Measurements from ENCODE around the gene FXYD2.

The FXYD2 gene

DNA sequence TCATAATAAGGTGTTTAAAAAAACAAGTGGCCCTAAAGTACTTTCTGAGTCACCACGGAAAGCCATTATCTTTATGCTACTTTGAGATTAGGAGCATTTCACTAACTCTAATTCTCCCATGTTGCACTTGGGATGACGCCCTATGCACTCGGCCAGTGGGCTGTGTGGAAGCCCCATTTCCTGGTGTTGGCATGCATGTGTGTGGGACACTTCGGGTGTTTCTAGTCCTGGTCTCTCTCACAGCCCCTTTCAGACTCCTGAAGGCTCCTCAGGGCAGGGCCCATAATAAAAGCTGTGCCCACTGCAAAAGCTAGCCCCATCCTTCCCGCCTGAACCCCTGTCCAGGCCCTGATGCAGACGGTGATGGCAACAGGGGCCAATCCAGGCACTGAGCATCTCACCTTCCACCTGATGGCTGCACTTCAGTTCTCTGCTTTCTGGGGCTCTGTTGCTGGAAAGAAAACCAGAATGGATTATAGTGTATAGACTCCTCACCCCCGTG lies 14.9 kb upstream of the FXYD2 start:
- Histone ChIP-seq H3K36me3 (ENCODE audit: control insufficient read depth, insufficient read depth, low read length) (peaks cover 8% of the 10 kb centered on the region), H3K4me1 (ENCODE audit: control insufficient read depth, insufficient read depth, low read length) (no peaks in the 10 kb centered on the region), H3K4me3 (ENCODE audit: low read depth, low read length) (no peak overlapping the region), H3K27me3 (ENCODE audit: control insufficient read depth, insufficient read depth, low read length) (no peaks in the 10 kb centered on the region), H3K9ac (ENCODE audit: low read depth, low read length) (no peak overlapping the region), H3K9me3 (ENCODE audit: control insufficient read depth, insufficient read depth, low read length) (no peaks in the 10 kb centered on the region)

DNA sequence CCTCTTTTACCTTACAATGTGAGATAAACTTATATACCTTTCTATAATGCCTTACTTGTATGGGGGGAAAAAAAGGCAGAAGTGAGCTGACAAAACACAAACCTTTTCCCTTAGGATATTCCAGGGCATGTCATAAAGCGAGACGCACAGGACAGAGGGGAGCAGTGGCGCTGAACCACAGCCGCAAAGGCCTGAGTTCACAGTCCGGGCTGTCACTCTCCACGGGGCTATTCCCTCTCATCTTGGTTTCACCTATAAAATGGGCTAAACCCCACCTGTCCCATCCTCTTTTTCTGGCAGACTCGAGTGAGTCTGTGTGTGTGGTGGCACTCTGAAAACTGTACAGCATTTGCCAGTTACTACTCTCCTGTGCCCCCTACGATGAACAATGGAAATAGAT lies 14.4 kb upstream of the FXYD2 start:
- H3K4me1 ChIP-seq (ENCODE audit: control insufficient read depth, insufficient read depth, low read length) = no peaks in the 10 kb centered on the region

DNA sequence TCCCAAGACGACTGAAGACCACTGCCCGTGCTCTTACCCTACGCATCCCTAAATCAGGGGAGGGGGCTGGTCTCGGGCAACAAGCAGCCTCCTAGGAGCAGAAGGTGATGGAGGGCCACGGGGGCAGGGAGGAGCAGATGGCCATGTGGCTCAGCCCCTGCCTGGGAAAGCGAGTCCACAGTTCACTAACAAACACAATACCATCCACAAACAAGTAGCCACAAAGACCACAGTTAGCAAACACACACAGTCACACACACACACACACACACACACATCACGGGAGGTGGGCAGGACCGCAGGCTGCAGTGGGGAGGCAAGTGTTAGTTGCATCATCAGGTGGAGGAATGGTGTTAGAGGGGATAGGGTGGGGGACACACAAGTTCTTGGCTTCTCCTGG lies 13.2 kb upstream of the FXYD2 start:
- peaks cover 8% of the 10 kb centered on the region for H3K36me3 ChIP-seq (ENCODE audit: control insufficient read depth, insufficient read depth, low read length)
- H3K9me3 ChIP-seq (ENCODE audit: control insufficient read depth, insufficient read depth, low read length) = no peaks in the 10 kb centered on the region
- H3K4me1 ChIP-seq (ENCODE audit: control insufficient read depth, insufficient read depth, low read length) = no peaks in the 10 kb centered on the region
- H3K4me3 ChIP-seq (ENCODE audit: low read depth, low read length) = no peak overlapping the region
- H3K9ac ChIP-seq (ENCODE audit: low read depth, low read length) = no peak overlapping the region
- no peaks in the 10 kb centered on the region for H3K27me3 ChIP-seq (ENCODE audit: control insufficient read depth, insufficient read depth, low read length)

More for the DNA sequence above, 14.4 kb upstream of the FXYD2 start:
- H3K9ac ChIP-seq (ENCODE audit: low read depth, low read length) = no peak overlapping the region
- no peaks in the 10 kb centered on the region for H3K27me3 ChIP-seq (ENCODE audit: control insufficient read depth, insufficient read depth, low read length)
- no peaks in the 10 kb centered on the region for H3K9me3 ChIP-seq (ENCODE audit: control insufficient read depth, insufficient read depth, low read length)
- no peak overlapping the region for H3K4me3 ChIP-seq (ENCODE audit: low read depth, low read length)
- H3K36me3 ChIP-seq (ENCODE audit: control insufficient read depth, insufficient read depth, low read length) = peaks cover 8% of the 10 kb centered on the region

DNA sequence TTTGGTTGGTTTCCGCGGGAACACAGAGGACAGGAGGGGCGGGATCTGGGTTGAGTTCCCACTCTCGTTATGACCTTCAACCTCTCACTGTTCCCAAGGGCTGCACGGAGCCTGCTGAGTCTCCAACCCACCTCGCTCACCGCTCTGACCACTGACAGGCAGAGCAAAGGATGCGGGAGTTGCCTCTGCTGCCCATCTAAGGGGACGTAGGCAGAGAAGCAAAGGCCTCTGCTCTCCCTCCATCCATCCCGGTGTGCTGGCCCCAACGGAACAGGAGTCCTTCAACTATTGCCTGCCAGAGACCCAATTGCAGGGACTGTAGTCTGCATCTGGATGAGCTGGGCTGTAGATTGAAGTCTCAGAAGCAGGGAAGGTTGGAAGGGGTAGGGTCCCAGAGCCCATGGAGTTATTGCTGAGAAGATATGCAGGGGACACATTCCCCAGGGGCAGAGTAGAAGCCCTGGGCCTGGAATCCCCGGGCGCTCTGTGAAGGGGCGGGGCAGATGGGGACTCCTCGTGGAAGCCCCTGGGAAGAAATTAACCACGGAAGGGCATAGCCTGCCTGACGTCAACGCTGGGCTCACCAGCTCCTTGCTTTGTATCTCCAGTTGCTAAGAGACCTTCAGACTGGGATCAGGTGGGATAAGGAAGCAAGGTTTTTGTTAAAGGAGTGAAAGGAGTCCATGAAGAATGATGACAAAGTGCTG lies 12.7 kb upstream of the FXYD2 start:
- Histone ChIP-seq H3K4me3 (ENCODE audit: low read depth, low read length) (no peak overlapping the region), H3K9me3 (ENCODE audit: control insufficient read depth, insufficient read depth, low read length) (no peaks in the 10 kb centered on the region), H3K27me3 (ENCODE audit: control insufficient read depth, insufficient read depth, low read length) (no peaks in the 10 kb centered on the region), H3K36me3 (ENCODE audit: control insufficient read depth, insufficient read depth, low read length) (peaks cover 8% of the 10 kb centered on the region), H3K9ac (ENCODE audit: low read depth, low read length) (no peak overlapping the region), H3K4me1 (ENCODE audit: control insufficient read depth, insufficient read depth, low read length) (no peaks in the 10 kb centered on the region)

DNA sequence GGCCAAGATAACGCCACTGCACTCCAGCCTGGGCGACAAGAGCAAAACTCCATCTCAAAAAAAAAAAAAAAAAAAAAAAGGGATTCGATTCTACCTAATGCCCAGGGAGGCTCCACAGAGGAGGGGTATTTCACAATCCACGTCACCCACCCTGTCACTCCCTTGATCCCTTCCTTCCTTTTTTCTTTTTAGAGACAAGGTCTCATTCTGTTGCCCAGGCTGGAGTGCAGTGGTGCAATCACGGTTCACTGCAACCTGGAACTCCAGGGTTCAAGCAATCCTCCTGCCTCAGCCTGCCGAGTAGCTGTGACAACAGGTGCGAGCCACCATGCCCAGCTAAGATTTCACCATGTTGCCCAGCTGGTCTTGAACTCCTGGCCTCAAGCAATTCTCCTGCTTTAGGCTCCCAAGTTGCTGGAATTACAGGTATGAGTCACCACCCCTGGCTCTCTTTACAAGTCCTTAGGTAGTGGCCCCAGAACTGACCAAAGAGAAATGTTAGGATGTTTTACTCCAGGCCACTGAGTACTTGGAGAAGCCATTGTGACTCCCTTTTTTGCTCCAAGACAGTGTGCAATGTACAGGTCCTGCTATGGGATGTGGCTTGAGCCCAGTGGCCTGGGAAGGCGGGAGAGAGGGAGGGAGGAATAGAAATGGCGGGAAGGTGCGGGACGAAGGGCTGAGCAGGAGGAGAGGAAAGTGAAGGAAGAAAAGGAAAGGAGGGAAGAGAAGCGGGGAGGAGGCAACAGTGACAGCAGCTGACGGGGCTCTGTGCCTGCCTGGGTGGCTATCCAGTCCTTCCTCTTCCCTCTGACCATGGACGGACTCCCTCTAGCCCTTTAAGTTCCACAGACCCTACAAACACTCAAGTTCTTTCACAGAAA lies 11.8 kb upstream of the FXYD2 start:
- no peak overlapping the region for H3K4me3 ChIP-seq (ENCODE audit: low read depth, low read length)
- no peaks in the 10 kb centered on the region for H3K4me1 ChIP-seq (ENCODE audit: control insufficient read depth, insufficient read depth, low read length)
- H3K9me3 ChIP-seq (ENCODE audit: control insufficient read depth, insufficient read depth, low read length) = no peaks in the 10 kb centered on the region
- H3K36me3 ChIP-seq (ENCODE audit: control insufficient read depth, insufficient read depth, low read length) = peaks cover 8% of the 10 kb centered on the region
- no peaks in the 10 kb centered on the region for H3K27me3 ChIP-seq (ENCODE audit: control insufficient read depth, insufficient read depth, low read length)
- no peak overlapping the region for H3K9ac ChIP-seq (ENCODE audit: low read depth, low read length)

DNA sequence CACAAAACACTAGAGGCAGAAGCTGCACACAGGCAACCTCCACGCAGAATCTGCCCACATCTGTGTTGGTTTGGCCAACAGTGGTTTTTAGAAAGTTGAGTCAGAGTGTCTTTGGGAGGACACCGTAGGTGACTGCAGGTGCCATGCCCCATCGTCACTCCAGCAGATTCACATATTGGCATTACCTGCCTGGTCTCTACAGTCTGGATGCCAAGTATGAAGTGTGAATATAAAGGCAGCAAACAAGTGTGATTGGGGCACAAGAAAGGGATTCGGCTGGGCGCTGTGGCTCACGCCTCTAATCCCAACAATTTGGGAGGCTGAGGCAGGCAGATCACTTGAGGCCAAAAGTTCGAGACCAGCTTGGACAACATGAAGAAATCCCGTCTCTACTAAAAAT lies 11.0 kb upstream of the FXYD2 start:
- no peak overlapping the region for H3K9ac ChIP-seq (ENCODE audit: low read depth, low read length)
- H3K4me3 ChIP-seq (ENCODE audit: low read depth, low read length) = no peak overlapping the region
- peaks cover 4% of the 10 kb centered on the region for H3K4me1 ChIP-seq (ENCODE audit: control insufficient read depth, insufficient read depth, low read length)
- H3K27me3 ChIP-seq (ENCODE audit: control insufficient read depth, insufficient read depth, low read length) = no peaks in the 10 kb centered on the region
- peaks cover 8% of the 10 kb centered on the region for H3K36me3 ChIP-seq (ENCODE audit: control insufficient read depth, insufficient read depth, low read length)
- H3K9me3 ChIP-seq (ENCODE audit: control insufficient read depth, insufficient read depth, low read length) = no peaks in the 10 kb centered on the region

DNA sequence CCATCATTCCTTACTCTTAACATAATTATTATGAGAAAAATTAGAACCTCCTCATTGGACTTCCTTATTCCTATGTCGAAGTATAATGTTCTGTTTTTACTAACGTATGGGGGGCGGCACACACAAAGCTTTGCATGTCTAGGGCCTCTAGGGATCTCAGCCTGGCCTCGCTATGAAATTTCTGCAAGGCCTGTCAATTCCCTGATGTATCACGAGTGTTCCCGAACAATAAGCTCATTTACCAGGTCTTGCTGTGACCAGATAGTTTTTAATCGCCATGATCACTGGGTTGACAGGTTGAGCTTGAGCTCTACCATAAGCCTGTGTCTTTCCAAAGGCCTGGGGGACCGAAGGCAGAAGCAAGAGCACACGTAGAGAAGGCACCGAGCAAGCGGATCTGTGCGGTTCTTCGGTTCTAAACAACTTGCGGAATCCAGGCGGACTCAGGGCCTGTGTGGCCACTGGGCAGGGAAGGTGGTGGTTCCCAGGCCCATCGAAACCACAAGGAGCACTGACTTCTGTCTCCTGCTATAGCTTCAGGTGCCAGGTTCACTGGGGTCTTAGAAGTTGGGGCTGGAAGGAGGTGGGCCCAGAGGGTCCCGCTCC lies 10.4 kb upstream of the FXYD2 start:
- Histone ChIP-seq H3K4me1 (ENCODE audit: control insufficient read depth, insufficient read depth, low read length) (peaks cover 4% of the 10 kb centered on the region), H3K9ac (ENCODE audit: low read depth, low read length) (no peak overlapping the region), H3K27me3 (ENCODE audit: control insufficient read depth, insufficient read depth, low read length) (no peaks in the 10 kb centered on the region), H3K4me3 (ENCODE audit: low read depth, low read length) (no peak overlapping the region), H3K36me3 (ENCODE audit: control insufficient read depth, insufficient read depth, low read length) (peaks cover 6% of the 10 kb centered on the region), H3K9me3 (ENCODE audit: control insufficient read depth, insufficient read depth, low read length) (no peaks in the 10 kb centered on the region)

DNA sequence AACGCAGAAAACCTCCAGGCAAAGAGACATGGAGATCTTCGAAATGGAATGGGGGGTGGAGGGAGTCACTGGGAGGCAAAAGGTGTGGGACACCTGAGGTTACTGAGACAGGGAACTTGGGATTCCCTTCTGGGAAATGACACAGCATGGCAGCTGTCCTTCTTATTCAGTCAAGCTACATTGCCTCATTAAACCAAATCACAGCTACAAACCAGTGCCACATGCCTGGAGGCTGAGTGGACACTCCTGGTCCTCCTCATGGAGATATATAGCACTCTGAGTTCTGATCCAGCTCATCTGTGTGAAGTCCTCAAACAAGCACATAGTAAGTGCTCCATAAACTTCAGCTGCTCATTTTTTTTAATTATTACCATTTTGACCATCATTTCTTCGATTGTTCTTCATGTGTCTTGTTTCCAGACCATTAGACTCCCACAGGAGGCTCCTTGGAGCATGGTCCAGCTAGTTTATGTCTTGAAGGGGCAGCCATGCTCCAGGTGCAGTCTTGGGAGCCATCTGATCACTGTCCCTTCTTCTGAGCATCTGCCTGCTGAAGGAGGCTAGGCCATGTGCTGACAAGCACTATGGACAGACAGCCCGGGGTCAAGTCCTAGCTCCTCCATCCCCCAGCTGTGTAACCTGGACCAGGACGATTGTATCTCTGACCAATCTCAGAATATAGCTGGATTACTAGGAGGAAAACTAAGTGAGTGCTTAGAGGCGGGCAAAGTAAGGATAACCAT lies 9.7 kb upstream of the FXYD2 start:
- Histone ChIP-seq H3K9ac (ENCODE audit: low read depth, low read length) (no peak overlapping the region), H3K36me3 (ENCODE audit: control insufficient read depth, insufficient read depth, low read length) (peaks cover 2% of the 10 kb centered on the region), H3K27me3 (ENCODE audit: control insufficient read depth, insufficient read depth, low read length) (no peaks in the 10 kb centered on the region), H3K9me3 (ENCODE audit: control insufficient read depth, insufficient read depth, low read length) (no peaks in the 10 kb centered on the region), H3K4me3 (ENCODE audit: low read depth, low read length) (no peak overlapping the region), H3K4me1 (ENCODE audit: control insufficient read depth, insufficient read depth, low read length) (peaks cover 4% of the 10 kb centered on the region)

DNA sequence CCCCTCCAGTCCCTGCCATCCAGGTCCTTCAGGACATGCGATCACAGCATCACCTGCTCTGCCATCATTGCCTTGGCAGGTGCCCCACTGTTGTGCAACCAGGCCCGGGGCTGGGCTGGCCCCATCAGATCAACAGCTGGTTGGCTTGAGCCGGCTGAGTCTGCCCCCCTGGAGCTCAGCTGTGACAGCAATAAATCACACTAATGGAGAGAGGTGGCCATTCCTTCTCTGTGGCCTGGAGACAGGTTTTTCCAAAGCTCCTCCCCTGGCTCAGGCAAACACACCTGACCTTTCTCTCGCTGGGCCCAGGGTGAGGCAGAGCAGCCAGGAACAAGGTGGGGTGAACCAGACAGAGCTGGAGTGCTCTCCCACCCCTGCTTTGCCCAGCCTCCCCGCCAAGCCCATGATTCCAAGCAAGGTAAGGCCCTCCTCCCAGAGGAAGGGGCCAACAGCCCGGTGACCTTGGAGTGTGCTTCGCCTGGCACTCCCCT lies 8.9 kb upstream of the FXYD2 start:
- Histone ChIP-seq H3K27me3 (ENCODE audit: control insufficient read depth, insufficient read depth, low read length) (no peaks in the 10 kb centered on the region), H3K4me1 (ENCODE audit: control insufficient read depth, insufficient read depth, low read length) (peaks cover 4% of the 10 kb centered on the region), H3K9me3 (ENCODE audit: control insufficient read depth, insufficient read depth, low read length) (no peaks in the 10 kb centered on the region), H3K36me3 (ENCODE audit: control insufficient read depth, insufficient read depth, low read length) (peaks cover 2% of the 10 kb centered on the region), H3K4me3 (ENCODE audit: low read depth, low read length) (no peak overlapping the region), H3K9ac (ENCODE audit: low read depth, low read length) (no peak overlapping the region)

DNA sequence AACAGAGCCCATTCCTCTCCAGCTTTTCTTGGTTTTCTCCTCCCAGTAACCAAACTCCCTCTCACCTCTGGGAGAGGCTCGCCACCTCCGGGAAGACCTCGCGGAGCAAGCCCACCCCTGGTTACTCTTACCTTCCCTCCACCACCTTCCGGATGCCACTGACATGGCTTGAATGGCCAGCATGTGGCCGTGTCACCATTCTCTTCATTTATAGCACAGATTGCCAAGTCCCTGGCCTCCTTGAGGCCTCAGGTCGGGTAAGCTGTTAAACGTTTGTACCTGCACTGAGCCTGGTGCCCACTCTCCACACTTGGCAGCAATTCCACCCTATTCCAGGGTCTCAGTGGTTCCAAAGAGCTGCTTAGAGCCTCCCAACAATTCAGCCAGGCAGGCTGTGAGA lies 8.0 kb upstream of the FXYD2 start:
- peaks cover 2% of the 10 kb centered on the region for H3K36me3 ChIP-seq (ENCODE audit: control insufficient read depth, insufficient read depth, low read length)
- peaks cover 4% of the 10 kb centered on the region for H3K4me1 ChIP-seq (ENCODE audit: control insufficient read depth, insufficient read depth, low read length)
- no peak overlapping the region for H3K4me3 ChIP-seq (ENCODE audit: low read depth, low read length)
- no peaks in the 10 kb centered on the region for H3K27me3 ChIP-seq (ENCODE audit: control insufficient read depth, insufficient read depth, low read length)
- H3K9me3 ChIP-seq (ENCODE audit: control insufficient read depth, insufficient read depth, low read length) = no peaks in the 10 kb centered on the region
- H3K9ac ChIP-seq (ENCODE audit: low read depth, low read length) = no peak overlapping the region
